Prostate gland (tissue), 2 donors: ENCODE measurements around the gene MRAP.

Experiments
- CTCF ChIP-seq, 4 experiments: fragments of 200-600 bp in 2 of 4; fragments of 450-650 bp in 2 of 4; sonication (generic) in 2 of 4; IDR thresholded peaks; 1 replicate in 3 of 4; 2 replicates in 1 of 4; pipeline ENCODE4 v1.5.1; 2016 to 2019; ENCODE audit warnings: antibody characterized with exemption in 4 of 4, mild to moderate bottlenecking in 2 of 4, moderate library complexity in 2 of 4
- POLR2AphosphoS5 ChIP-seq: sonication (generic); formaldehyde crosslinking; IDR thresholded peaks from one replicate; pipeline ENCODE4 v1.6.1; 2017; ENCODE audit warnings: antibody characterized with exemption

- TF ChIP-seq CTCF (IDR thresholded peaks at IDR 0.05) (no peak), POLR2AphosphoS5 (no peak)
Measured at GRCh38 chr21:32331444-32332305, 33.0 kb downstream of the MRAP start.
